SU-DHL-6 (cell line): Measurements from ENCODE around the gene COPE.

ENCODE experiments used
- H2AFZ ChIP-seq: fragments of 200-600 bp; sonication (generic); 2 replicates; pipeline ENCODE4 v1.6.1; 2014; ENCODE audit warnings: low read depth, mild to moderate bottlenecking, moderate library complexity, mixed read lengths, antibody characterized with exemption, low read length; ENCODE audit not compliant: severe bottlenecking
- H3F3A ChIP-seq: fragments of 200-600 bp; shearing (Covaris generic); 2 replicates; pipeline ENCODE4 v1.6.0; 2016; ENCODE audit warnings: antibody characterized with exemption, mild to moderate bottlenecking; ENCODE audit not compliant: insufficient read depth
- H3K27ac ChIP-seq: fragments of 200-600 bp; sonication (generic); 2 replicates; pipeline ENCODE4 v1.5.1; 2016; ENCODE audit warnings: low read depth, mild to moderate bottlenecking, low read length, moderate library complexity, mixed read lengths
- H3K27me3 ChIP-seq: fragments of 200-600 bp; sonication (generic), shearing (Covaris generic); 2 replicates; pipeline ENCODE4 v1.6.0; 2014; ENCODE audit warnings: mild to moderate bottlenecking, low read length
- H3K36me3 ChIP-seq: fragments of 200-600 bp; sonication (generic); 2 replicates; pipeline ENCODE4 v1.6.1; 2014; ENCODE audit warnings: mild to moderate bottlenecking, low read length, mixed read lengths
- H3K4me2 ChIP-seq: fragments of 300-600, 200-600 bp; shearing (Covaris generic), sonication (generic); 2 replicates; pipeline ENCODE4 v1.6.0; 2014; ENCODE audit warnings: low read length, low read depth, mild to moderate bottlenecking; ENCODE audit not compliant: poor library complexity, severe bottlenecking
- H3K4me3 ChIP-seq: fragments of 200-600 bp; sonication (generic); 2 replicates; pipeline ENCODE4 v1.5.1; 2014; ENCODE audit warnings: antibody characterized with exemption, low read length, mild to moderate bottlenecking, mixed read lengths; ENCODE audit not compliant: insufficient read depth, poor library complexity, severe bottlenecking
- H3K79me2 ChIP-seq: fragments of 200-600 bp; sonication (generic); 2 replicates; pipeline ENCODE4 v1.6.1; 2014; ENCODE audit warnings: mild to moderate bottlenecking, low read length, moderate library complexity; ENCODE audit not compliant: insufficient read depth
- H3K9ac ChIP-seq: fragments of 200-600 bp; sonication (generic); 2 replicates; pipeline ENCODE4 v1.7.0; 2014; ENCODE audit warnings: mild to moderate bottlenecking, low read length
- H3K9me2 ChIP-seq: fragments of 200-600 bp; sonication (generic); replicated peaks from 2 replicates; pipeline ENCODE4 v1.6.1; 2014; ENCODE audit warnings: low read length; ENCODE audit not compliant: insufficient read depth
- H3K9me3 ChIP-seq: fragments of 200-600 bp; sonication (generic); 2 replicates; pipeline ENCODE4 v1.6.1; 2014; ENCODE audit warnings: low read length, mixed read lengths; ENCODE audit not compliant: insufficient read depth
- H4K20me1 ChIP-seq: fragments of 200-600 bp; sonication (generic); 2 replicates; pipeline ENCODE4 v1.6.1; 2014; ENCODE audit warnings: low read depth, mild to moderate bottlenecking, antibody characterized with exemption, low read length, moderate library complexity, mixed read lengths
- CTCF ChIP-seq: fragments of 200-600 bp; sonication (generic); IDR thresholded peaks from one replicate; pipeline ENCODE4 v1.5.1; 2017; ENCODE audit warnings: antibody characterized with exemption, mild to moderate bottlenecking, low read length, moderate library complexity; ENCODE audit not compliant: insufficient read depth, poor library complexity, severe bottlenecking
- EZH2phosphoT487 ChIP-seq: fragments of 200-600 bp; sonication (generic), shearing (Covaris generic); conservative IDR thresholded peaks from 2 replicates; pipeline ENCODE4 v1.6.1; 2018; ENCODE audit warnings: mild to moderate bottlenecking, antibody characterized with exemption, low read length, moderate library complexity, mixed read lengths

The COPE gene

GRCh38 chr19:18946918-18947317 is 27.7 kb upstream of the COPE start:
- Histone ChIP-seq H3K9me2 (no peaks in the 10 kb centered on the region), H3K79me2 (no peaks in the 10 kb centered on the region), H4K20me1 (no peaks in the 10 kb centered on the region), H3K27ac (peak overlapping the region; percentile 89), H3K9me3 (no peaks in the 10 kb centered on the region), H3K36me3 (no peaks in the 10 kb centered on the region), H2AFZ (no peak overlapping the region), H3K4me3 (peak overlapping the region; percentile 35), H3K9ac (peak overlapping the region; percentile 48), H3K27me3 (no peaks in the 10 kb centered on the region), H3K4me2 (peak overlapping the region; percentile 63), H3F3A (peaks cover 21% of the 10 kb centered on the region)
- TF ChIP-seq CTCF: no peak

- Histone ChIP-seq H3K9me3 (no peaks in the 10 kb centered on the region), H3K36me3 (no peaks in the 10 kb centered on the region), H3K27ac (peak overlapping the region; percentile 89), H2AFZ (no peak overlapping the region), H4K20me1 (no peaks in the 10 kb centered on the region), H3K9ac (peak overlapping the region; percentile 48), H3K27me3 (no peaks in the 10 kb centered on the region), H3K4me2 (peak overlapping the region; percentile 63), H3F3A (peaks cover 21% of the 10 kb centered on the region), H3K9me2 (no peaks in the 10 kb centered on the region), H3K79me2 (no peaks in the 10 kb centered on the region), H3K4me3 (peak overlapping the region; percentile 35)
- TF ChIP-seq EZH2phosphoT487: no peak
- no peak for TF ChIP-seq CTCF
Observed at GRCh38 chr19:18946335-18946734, 27.1 kb upstream of the COPE start.

- H3F3A ChIP-seq: peaks cover 21% of the 10 kb centered on the region
- no peak overlapping the region for H3K4me3 ChIP-seq
- H3K79me2 ChIP-seq: 0 out of 2 replicates have a peak, but pooled peaks cover 5% of the 10 kb centered on the region
- H3K27ac ChIP-seq: peak overlapping the region; percentile 89; the same call in 1 of the 2 replicates
- no peak overlapping the region for H3K9ac ChIP-seq
- no peaks in the 10 kb centered on the region for H4K20me1 ChIP-seq
- no peaks in the 10 kb centered on the region for H3K36me3 ChIP-seq
- no peak overlapping the region for H2AFZ ChIP-seq
- no peak overlapping the region for H3K4me2 ChIP-seq
- H3K27me3 ChIP-seq: no peaks in the 10 kb centered on the region
- no peak for TF ChIP-seq EZH2phosphoT487
- no peak for TF ChIP-seq CTCF
- H3K9me3 ChIP-seq: no peaks in the 10 kb centered on the region
- H3K9me2 ChIP-seq: no peaks in the 10 kb centered on the region
Observed at GRCh38 chr19:18945297-18945696, 26.1 kb upstream of the COPE start.
